SK-N-SH treated with all-trans-retinoic acid at 6 μM for 48 hours (cell line): ENCODE data around the gene RALGAPA1.

Experiments
- ATAC-seq: fragments of 200-7000 bp; cut with Tn5 transposase; 3 replicates; pipeline ENCODE4 v1.9.1; 2020; ENCODE audit warnings: mild to moderate bottlenecking, moderate library complexity
- ARNTL ChIP-seq: fragments of 450-650 bp; formaldehyde crosslinking; IDR thresholded peaks from 2 replicates; pipeline ENCODE4 v1.5.0; 2020; ENCODE audit warnings: low read depth, mild to moderate bottlenecking, moderate library complexity, borderline replicate concordance
- BACH2 ChIP-seq: fragments of 250-450 bp; sonication (Bioruptor Pico); IDR thresholded peaks from 2 replicates; pipeline ENCODE4 v1.9.0; 2021; ENCODE audit warnings: mild to moderate bottlenecking, borderline replicate concordance
- ESRRG ChIP-seq: fragments of 250-450 bp; sonication (Bioruptor Pico); IDR thresholded peaks from 2 replicates; pipeline ENCODE4 v1.6.1; 2021; ENCODE audit warnings: mild to moderate bottlenecking
- GLIS3 ChIP-seq: fragments of 250-450 bp; sonication (Bioruptor Pico); IDR thresholded peaks from 2 replicates; pipeline ENCODE4 v1.5.0; 2020; ENCODE audit warnings: mild to moderate bottlenecking, moderate library complexity
- ISL1 ChIP-seq: fragments of 250-450 bp; sonication (Bioruptor Pico); IDR thresholded peaks from 2 replicates; pipeline ENCODE4 v2.1.2; 2022; ENCODE audit warnings: mild to moderate bottlenecking, moderate library complexity
- PPARA ChIP-seq: fragments of 250-450 bp; sonication (Bioruptor Pico); IDR thresholded peaks from 2 replicates; pipeline ENCODE4 v1.5.0; 2020; ENCODE audit warnings: mild to moderate bottlenecking, borderline replicate concordance
- RARB ChIP-seq: fragments of 250-450 bp; sonication (Bioruptor Pico); IDR thresholded peaks from 2 replicates; pipeline ENCODE4 v1.8.0; 2021; ENCODE audit warnings: mild to moderate bottlenecking, moderate library complexity
- SNAI2 ChIP-seq: fragments of 250-450 bp; sonication (Bioruptor Pico); IDR thresholded peaks from 2 replicates; pipeline ENCODE4 v1.5.0; 2020; ENCODE audit warnings: mild to moderate bottlenecking, moderate library complexity
- TCF4 ChIP-seq: fragments of 250-450 bp; sonication (Bioruptor Pico); IDR thresholded peaks from 2 replicates; pipeline ENCODE4 v1.8.0; 2021; ENCODE audit warnings: mild to moderate bottlenecking, moderate library complexity, borderline replicate concordance
- TOX ChIP-seq: fragments of 250-450 bp; sonication (Bioruptor Pico); IDR thresholded peaks from 2 replicates; pipeline ENCODE4 v1.8.0; 2021; ENCODE audit warnings: mild to moderate bottlenecking, moderate library complexity, borderline replicate concordance
- ZFP3 ChIP-seq: fragments of 250-450 bp; sonication (Bioruptor Pico); IDR thresholded peaks from 2 replicates; pipeline ENCODE4 v1.5.0; 2020; ENCODE audit warnings: mild to moderate bottlenecking, moderate library complexity
- ZFP30 ChIP-seq: fragments of 450-650 bp; formaldehyde crosslinking; IDR thresholded peaks from 2 replicates; pipeline ENCODE4 v1.5.0; 2022; ENCODE audit warnings: mild to moderate bottlenecking, moderate library complexity
- ZNF565 ChIP-seq: fragments of 450-650 bp; formaldehyde crosslinking; conservative IDR thresholded peaks from 2 replicates; pipeline ENCODE4 v1.5.0; 2020; ENCODE audit warnings: low read depth, mild to moderate bottlenecking, moderate library complexity
- ZNF70 ChIP-seq: fragments of 450-650 bp; formaldehyde crosslinking; IDR thresholded peaks from 2 replicates; pipeline ENCODE4 v1.5.0; 2020; ENCODE audit warnings: mild to moderate bottlenecking, moderate library complexity
- TF ChIP-seq, protein P1 (sequence below): fragments of 250-450 bp; sonication (Bioruptor Pico); IDR thresholded peaks from 2 replicates; pipeline ENCODE4 v1.8.0; 2021; ENCODE audit warnings: low read depth, mild to moderate bottlenecking, moderate library complexity, borderline replicate concordance
- TF ChIP-seq, protein P2 (sequence below): fragments of 250-450 bp; sonication (Bioruptor Pico); IDR thresholded peaks from 2 replicates; pipeline ENCODE4 v1.5.1; 2020; ENCODE audit warnings: low read depth, mild to moderate bottlenecking, moderate library complexity
- TF ChIP-seq, protein P3 (sequence below): fragments of 250-450 bp; sonication (Bioruptor Pico); IDR thresholded peaks from 2 replicates; pipeline ENCODE4 v1.5.1; 2021; ENCODE audit warnings: mild to moderate bottlenecking, moderate library complexity
- TF ChIP-seq, protein P4 (sequence below): fragments of 250-450 bp; sonication (Bioruptor Pico); IDR thresholded peaks from 2 replicates; pipeline ENCODE4 v1.5.0; 2020; ENCODE audit warnings: mild to moderate bottlenecking, moderate library complexity
- TF ChIP-seq, protein P5 (sequence below): fragments of 250-450 bp; sonication (Bioruptor Pico); IDR thresholded peaks from 2 replicates; pipeline ENCODE4 v1.8.0; 2020; ENCODE audit warnings: mild to moderate bottlenecking, moderate library complexity, borderline replicate concordance

The RALGAPA1 gene

DNA sequence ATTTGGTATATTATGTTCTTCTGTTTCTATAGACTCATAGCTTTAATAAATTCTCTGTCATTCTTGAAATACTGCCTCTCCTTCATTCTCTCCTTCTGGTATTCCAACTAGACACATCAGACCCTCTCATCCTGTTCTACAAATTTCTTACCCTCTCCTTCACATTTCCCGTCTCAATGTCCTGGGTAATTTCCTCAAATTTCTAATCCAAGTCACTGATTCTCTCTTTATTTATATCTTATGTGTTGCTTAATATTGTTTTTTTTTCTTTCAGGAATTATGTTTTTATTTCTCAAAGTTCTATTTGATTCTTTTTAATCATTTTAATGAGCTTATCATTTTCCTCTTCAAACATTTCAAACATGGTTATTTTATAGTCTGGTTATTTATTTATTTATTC, 94.0 kb downstream of the RALGAPA1 start:
- no peak for TF ChIP-seq ISL1 (CRISPR knock-in tag)
- peak; percentile 95 for TF ChIP-seq ZFP30 (CRISPR knock-in tag)
- no peak for ATAC-seq

DNA sequence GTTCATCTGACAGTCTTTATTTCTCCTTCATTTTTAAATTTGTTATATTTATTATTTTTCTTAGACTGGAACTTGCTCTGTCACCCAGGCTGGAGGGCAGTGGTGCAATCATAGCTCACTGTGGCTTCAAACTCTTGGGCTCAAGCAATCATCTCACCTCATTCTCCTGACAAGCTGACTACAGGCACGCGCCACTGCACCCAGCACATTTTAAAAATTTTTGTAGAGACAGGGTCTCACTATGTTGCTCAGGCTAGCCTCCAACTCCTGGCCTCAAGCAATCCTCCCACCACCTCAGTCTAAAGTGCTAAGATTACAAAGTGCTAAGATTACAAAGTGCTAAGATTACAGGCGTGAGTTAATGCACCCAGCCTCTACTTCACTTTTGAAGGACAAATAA, 96.6 kb downstream of the RALGAPA1 start:
- TF ChIP-seq ESRRG (CRISPR knock-in tag): no peak
- TF ChIP-seq ISL1 (CRISPR knock-in tag): no peak
- TF ChIP-seq ZFP30 (CRISPR knock-in tag): no peak
- no peak for TF ChIP-seq PPARA (CRISPR knock-in tag)
- no peak for TF ChIP-seq ARNTL
- TF ChIP-seq, protein P1, sequence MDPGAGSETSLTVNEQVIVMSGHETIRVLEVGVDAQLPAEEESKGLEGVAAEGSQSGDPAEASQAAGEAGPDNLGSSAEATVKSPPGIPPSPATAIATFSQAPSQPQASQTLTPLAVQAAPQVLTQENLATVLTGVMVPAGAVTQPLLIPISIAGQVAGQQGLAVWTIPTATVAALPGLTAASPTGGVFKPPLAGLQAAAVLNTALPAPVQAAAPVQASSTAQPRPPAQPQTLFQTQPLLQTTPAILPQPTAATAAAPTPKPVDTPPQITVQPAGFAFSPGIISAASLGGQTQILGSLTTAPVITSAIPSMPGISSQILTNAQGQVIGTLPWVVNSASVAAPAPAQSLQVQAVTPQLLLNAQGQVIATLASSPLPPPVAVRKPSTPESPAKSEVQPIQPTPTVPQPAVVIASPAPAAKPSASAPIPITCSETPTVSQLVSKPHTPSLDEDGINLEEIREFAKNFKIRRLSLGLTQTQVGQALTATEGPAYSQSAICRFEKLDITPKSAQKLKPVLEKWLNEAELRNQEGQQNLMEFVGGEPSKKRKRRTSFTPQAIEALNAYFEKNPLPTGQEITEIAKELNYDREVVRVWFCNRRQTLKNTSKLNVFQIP (CRISPR knock-in tag): no peak
- no peak for TF ChIP-seq RARB (CRISPR knock-in tag)
- TF ChIP-seq, all 23 proteins: peak for 0
- no peak for ATAC-seq

DNA sequence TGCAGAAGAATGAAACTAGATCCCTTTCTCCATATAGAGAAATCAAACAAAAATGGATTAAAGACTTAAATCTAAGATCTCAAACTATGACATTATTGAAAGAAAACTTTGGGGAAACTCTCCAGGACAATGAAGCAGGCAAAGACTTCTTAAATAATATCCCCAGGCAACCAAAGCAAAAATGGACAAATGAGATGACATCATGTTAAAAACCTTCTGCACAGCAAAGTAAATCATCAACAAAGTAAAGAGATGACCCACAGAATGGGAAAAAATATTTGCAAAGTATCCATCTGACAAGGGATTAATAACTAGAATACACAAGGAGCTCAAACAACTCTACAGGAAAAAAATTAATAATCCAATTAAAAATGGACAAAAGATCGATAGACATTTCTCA, 101.0 kb downstream of the RALGAPA1 start:
- no peak for ATAC-seq
- no peak for TF ChIP-seq TOX (CRISPR knock-in tag)
- TF ChIP-seq, protein P2, sequence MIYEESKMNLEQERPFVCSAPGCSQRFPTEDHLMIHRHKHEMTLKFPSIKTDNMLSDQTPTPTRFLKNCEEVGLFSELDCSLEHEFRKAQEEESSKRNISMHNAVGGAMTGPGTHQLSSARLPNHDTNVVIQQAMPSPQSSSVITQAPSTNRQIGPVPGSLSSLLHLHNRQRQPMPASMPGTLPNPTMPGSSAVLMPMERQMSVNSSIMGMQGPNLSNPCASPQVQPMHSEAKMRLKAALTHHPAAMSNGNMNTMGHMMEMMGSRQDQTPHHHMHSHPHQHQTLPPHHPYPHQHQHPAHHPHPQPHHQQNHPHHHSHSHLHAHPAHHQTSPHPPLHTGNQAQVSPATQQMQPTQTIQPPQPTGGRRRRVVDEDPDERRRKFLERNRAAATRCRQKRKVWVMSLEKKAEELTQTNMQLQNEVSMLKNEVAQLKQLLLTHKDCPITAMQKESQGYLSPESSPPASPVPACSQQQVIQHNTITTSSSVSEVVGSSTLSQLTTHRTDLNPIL (CRISPR knock-in tag): no peak
- TF ChIP-seq, protein P1 (CRISPR knock-in tag): no peak
- TF ChIP-seq GLIS3 (CRISPR knock-in tag): no peak
- no peak for TF ChIP-seq ZFP3 (CRISPR knock-in tag)
- TF ChIP-seq, protein P3, sequence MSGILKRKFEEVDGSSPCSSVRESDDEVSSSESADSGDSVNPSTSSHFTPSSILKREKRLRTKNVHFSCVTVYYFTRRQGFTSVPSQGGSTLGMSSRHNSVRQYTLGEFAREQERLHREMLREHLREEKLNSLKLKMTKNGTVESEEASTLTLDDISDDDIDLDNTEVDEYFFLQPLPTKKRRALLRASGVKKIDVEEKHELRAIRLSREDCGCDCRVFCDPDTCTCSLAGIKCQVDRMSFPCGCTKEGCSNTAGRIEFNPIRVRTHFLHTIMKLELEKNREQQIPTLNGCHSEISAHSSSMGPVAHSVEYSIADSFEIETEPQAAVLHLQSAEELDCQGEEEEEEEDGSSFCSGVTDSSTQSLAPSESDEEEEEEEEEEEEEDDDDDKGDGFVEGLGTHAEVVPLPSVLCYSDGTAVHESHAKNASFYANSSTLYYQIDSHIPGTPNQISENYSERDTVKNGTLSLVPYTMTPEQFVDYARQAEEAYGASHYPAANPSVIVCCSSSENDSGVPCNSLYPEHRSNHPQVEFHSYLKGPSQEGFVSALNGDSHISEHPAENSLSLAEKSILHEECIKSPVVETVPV (CRISPR knock-in tag): no peak
- no peak for TF ChIP-seq ZNF70
- no peak for TF ChIP-seq TCF4
- TF ChIP-seq PPARA (CRISPR knock-in tag): no peak
- TF ChIP-seq ARNTL: no peak
- TF ChIP-seq BACH2: no peak
- no peak for TF ChIP-seq ESRRG (CRISPR knock-in tag)
- TF ChIP-seq, protein P4, sequence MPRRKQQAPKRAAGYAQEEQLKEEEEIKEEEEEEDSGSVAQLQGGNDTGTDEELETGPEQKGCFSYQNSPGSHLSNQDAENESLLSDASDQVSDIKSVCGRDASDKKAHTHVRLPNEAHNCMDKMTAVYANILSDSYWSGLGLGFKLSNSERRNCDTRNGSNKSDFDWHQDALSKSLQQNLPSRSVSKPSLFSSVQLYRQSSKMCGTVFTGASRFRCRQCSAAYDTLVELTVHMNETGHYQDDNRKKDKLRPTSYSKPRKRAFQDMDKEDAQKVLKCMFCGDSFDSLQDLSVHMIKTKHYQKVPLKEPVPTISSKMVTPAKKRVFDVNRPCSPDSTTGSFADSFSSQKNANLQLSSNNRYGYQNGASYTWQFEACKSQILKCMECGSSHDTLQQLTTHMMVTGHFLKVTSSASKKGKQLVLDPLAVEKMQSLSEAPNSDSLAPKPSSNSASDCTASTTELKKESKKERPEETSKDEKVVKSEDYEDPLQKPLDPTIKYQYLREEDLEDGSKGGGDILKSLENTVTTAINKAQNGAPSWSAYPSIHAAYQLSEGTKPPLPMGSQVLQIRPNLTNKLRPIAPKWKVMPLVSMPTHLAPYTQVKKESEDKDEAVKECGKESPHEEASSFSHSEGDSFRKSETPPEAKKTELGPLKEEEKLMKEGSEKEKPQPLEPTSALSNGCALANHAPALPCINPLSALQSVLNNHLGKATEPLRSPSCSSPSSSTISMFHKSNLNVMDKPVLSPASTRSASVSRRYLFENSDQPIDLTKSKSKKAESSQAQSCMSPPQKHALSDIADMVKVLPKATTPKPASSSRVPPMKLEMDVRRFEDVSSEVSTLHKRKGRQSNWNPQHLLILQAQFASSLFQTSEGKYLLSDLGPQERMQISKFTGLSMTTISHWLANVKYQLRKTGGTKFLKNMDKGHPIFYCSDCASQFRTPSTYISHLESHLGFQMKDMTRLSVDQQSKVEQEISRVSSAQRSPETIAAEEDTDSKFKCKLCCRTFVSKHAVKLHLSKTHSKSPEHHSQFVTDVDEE (CRISPR knock-in tag): no peak
- TF ChIP-seq SNAI2: no peak
- no peak for TF ChIP-seq ISL1 (CRISPR knock-in tag)
- TF ChIP-seq, protein P5, sequence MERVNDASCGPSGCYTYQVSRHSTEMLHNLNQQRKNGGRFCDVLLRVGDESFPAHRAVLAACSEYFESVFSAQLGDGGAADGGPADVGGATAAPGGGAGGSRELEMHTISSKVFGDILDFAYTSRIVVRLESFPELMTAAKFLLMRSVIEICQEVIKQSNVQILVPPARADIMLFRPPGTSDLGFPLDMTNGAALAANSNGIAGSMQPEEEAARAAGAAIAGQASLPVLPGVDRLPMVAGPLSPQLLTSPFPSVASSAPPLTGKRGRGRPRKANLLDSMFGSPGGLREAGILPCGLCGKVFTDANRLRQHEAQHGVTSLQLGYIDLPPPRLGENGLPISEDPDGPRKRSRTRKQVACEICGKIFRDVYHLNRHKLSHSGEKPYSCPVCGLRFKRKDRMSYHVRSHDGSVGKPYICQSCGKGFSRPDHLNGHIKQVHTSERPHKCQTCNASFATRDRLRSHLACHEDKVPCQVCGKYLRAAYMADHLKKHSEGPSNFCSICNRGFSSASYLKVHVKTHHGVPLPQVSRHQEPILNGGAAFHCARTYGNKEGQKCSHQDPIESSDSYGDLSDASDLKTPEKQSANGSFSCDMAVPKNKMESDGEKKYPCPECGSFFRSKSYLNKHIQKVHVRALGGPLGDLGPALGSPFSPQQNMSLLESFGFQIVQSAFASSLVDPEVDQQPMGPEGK: no peak
- no peak for TF ChIP-seq ZNF565 (CRISPR knock-in tag)
- no peak for TF ChIP-seq RARB (CRISPR knock-in tag)
